GM19463 (cell line): Measurements from ENCODE around the gene FKBP10.
"Not testable (repeated sequence)": the region's sequence is repeated elsewhere in the genome, so short reads cannot be mapped to it uniquely, and the experiment has no call there.

Experiments used
- ATAC-seq: cut with Tn5 transposase; IDR thresholded peaks from one replicate; pipeline ENCODE4 v1.9.1; 2021; ENCODE audit warnings: mild to moderate bottlenecking, moderate library complexity; ENCODE audit not compliant: unreplicated experiment

The FKBP10 gene

DNA sequence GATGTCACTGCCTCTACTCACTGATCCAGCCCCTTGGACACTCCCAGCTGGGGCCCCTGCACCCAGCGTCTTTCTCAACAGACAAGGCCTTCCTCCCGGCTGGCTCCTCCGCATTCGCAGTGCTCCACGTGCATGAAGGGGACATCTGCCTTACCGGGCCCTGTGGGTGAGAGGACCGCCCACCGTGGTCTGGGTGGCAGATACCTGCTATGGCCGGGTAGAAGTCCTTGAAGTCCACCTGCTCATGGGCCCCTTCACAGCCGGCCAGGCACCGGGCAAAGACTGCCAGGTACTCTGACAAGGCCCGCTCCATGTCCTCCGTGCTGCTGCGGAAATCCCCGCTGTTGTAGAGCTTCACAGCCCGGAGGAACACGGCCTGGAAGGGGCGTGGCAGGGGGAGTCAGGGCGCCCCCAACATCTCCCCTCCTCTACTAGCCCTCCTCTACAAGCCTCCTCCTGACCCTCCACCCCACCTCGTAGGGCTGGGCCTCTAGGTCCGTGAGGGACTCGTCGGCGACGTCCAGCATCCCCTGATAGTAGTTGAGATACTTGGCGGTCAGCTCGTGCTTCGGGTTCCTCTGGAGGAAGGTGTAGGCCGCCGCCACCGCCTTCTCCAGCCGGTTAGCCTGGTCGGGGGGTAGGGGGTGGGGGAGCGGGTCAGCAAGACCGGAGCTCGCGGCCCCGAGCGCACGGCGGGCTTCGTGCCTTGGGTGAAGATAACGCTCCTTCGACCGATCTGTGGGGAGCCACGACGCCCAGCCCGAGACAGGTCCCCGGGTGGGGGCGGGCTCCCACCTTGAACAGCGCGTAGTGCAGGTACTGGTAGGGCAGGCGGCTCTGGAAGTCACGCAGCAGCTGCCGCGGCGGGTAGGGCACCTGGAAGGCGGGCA is 1.9 kb upstream of the FKBP10 start:
- ATAC-seq = no peak

- ATAC-seq = no peak
These were observed 1.0 kb upstream of the FKBP10 start, which contains the start of gene P3H4 for GRCh38 chr17:41811549-41812380. Gene P3H4, minus strand, starts transcription at chr17:41811949. Its CDS starts 34 bp downstream, at chr17:41811915.

DNA sequence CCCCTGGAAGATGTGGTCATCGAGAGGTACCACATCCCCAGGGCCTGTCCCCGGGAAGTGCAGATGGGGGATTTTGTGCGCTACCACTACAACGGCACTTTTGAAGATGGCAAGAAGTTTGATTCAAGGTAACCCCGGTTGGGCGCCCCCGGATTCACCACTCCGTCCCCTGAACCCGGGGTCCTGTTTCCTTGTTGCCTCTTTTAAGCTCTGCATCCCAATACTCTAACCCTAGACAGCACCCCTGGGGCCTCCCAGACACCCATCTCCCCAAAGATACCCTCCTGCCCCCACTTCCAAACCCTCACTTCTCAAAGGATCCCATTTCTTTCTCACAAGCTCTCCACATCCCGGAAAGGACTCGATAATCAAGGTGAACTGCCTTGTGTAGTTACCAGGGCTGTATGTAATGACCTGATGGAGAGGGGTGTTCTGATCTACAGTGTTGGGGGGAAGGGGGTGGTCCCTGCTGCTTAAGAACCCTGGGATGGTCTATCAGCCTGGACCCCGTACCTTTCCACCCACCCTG is 412 bp downstream of the FKBP10 start:
- no peak for ATAC-seq

GRCh38 chr17:41813699-41814124 is 908 bp downstream of the FKBP10 start:
- ATAC-seq = no peak

GRCh38 chr17:41814195-41814594 is 1.4 kb downstream of the FKBP10 start:
- no peak for ATAC-seq

GRCh38 chr17:41816637-41817320 is 4.0 kb downstream of the FKBP10 start:
- ATAC-seq = no peak

DNA sequence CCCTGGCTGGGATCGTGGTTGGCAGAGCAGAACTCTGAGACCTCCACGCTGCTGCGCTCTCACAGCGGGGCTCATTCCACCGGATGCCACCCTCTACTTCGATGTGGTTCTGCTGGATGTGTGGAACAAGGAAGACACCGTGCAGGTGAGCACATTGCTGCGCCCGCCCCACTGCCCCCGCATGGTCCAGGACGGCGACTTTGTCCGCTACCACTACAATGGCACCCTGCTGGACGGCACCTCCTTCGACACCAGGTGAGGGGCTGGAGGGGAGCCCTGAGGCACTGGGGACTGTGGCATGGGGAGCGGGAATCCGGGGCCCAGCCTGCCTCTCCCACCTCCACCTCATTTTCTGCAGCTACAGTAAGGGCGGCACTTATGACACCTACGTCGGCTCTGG is 5.2 kb downstream of the FKBP10 start:
- no peak for ATAC-seq

GRCh38 chr17:41821776-41822175 is 9.0 kb downstream of the FKBP10 start:
- no peak for ATAC-seq

GRCh38 chr17:41822216-41823140 is 9.7 kb downstream of the FKBP10 start:
- no peak for ATAC-seq

DNA sequence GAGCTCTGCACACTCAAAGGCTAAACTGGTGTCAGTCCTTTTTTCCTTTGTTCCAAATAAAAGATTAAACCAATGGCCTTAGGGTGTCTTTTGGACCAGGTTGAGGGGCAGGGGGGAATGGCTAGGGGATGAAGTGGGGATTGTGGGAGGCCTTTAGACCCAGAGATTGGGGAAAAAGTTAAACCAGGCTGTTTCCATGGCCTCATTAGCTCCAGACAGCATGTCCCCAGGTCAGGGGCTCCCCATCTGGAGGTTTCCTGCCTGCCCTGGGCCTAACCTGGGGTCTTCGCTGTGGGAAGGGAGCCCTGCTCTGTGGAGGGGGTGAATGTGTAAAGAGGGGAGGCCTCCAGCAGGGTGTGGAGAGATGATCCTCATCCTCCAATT is 10.3 kb downstream of the FKBP10 start:
- no peak for ATAC-seq

GRCh38 chr17:41823580-41823979 is 10.8 kb downstream of the FKBP10 start:
- no peak for ATAC-seq

GRCh38 chr17:41824086-41824485 is 11.3 kb downstream of the FKBP10 start:
- no peak for ATAC-seq

DNA sequence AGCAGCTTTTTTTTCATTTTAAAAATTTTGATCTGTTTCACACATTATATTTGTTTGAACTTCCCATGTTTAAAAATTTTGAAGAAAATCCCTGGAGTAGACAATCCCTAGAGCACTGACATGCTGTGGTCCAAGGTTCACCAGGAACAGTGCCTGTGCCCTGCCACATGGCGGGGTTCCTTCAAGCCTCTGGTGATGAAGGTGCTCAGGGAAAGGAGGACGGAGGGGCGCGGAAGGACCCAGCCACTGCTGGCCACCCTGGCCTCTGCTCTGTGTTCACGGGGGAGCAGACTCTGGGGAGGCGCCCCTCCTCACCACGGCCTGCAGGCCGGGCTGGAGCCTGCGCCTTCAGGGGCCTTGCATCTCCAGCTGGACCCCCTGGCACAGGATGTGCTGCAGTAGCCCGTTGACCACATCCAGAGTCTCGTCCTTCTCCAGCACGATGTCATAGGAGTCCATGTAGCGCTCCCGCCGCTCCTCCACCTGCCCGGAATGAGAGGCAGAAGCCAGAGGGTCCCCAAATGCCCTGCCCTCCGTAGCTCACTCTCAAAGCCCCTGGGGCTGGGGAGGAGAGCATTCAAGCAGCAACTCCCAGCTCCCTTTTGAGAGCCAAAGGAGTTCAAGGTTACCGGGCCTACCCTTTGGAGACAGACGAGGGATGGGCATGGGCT is 12.5 kb downstream of the FKBP10 start:
- ATAC-seq = no peak

GRCh38 chr17:41829961-41830360 is 17.2 kb downstream of the FKBP10 start:
- ATAC-seq = not testable (repeated sequence)

GRCh38 chr17:41835214-41835799 is 22.5 kb downstream of the FKBP10 start:
- no peak for ATAC-seq

GRCh38 chr17:41835800-41836549 is 23.2 kb downstream of the FKBP10 start, which contains the start of gene NT5C3B:
Gene NT5C3B, minus strand, starts transcription at chr17:41836232. Its CDS starts 39 bp downstream, at chr17:41836193.
- no peak for ATAC-seq

- ATAC-seq = no peak
These were observed 23.9 kb downstream of the FKBP10 start for GRCh38 chr17:41836550-41837196.
